Left renal cortex interstitium (tissue), 4 donors: ENCODE data around the gene USP27X. TPM values are rescaled to one million over a fixed set of nuclear protein-coding genes. Genes with fewer than 3 reads are reported as not detected.

ENCODE experiments used
- DNase-seq, 4 donors: peaks; one replicate each; pipeline ENCODE4 v3.0.0-alpha.2; 2013; ENCODE audit warnings: low read depth in 4 of 4, low spot score in 2 of 4, missing footprints in 1 of 4
- polyA plus RNA-seq, 4 donors: library from polyadenylated mRNA; unstranded; fragments of 120-200 nt; gene quantifications; one replicate each; pipeline ENCODE4 v1.2.1, GENCODE V29; 2013; ENCODE audit not compliant: insufficient read length in 4 of 4

USP27X gene
- 10 to 100 TPM; 10.6 to 14.0 (median 11.5) TPM for polyA plus RNA-seq

DNA sequence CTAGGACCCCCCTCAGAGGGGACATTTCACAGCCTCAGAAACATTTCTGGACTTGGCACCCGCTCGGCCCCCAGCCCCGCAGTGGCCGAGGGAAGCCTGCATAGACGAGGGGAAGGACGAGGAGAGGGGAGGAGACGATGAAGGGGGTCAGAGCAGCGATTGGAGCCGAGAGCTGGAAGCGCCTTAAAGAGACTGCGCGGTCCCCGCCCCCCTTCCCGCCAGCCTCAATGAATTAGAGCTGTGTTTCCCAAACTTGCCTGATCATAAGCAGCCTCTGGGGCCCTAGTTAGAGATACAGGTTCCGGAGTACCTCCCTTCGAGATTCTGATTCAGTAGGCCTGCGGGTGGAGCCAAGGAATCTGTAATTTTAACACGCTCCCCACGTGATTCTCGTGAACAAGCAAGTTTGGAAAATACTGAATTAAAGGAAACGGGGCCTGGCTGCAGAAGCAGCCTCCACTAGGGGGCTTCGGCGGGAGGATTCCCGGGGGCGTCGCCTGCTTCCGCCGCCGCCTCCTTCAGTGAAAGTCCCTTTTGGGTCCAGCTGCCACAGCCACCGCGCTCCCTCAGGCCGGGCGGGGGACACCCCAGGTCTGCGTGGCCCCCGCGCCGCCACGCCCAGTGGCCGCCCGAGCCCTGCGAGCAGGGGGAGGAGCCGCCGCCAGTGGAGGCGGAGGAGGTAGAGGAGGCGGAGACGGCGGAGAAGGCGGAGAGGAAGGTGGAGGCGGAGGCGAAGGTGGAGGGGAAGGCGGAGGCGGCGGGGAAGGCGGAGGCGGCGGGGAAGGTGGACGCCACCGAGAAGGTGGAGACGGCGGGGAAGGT is at the start of gene USP27X:
TSS of gene USP27X (plus strand) at position 651 of the 822 bp plus-strand sequence. CDS start 824 bp downstream, outside the sequence.
- DNase-seq = peak; percentile 63 to 75 (median 69)

DNA sequence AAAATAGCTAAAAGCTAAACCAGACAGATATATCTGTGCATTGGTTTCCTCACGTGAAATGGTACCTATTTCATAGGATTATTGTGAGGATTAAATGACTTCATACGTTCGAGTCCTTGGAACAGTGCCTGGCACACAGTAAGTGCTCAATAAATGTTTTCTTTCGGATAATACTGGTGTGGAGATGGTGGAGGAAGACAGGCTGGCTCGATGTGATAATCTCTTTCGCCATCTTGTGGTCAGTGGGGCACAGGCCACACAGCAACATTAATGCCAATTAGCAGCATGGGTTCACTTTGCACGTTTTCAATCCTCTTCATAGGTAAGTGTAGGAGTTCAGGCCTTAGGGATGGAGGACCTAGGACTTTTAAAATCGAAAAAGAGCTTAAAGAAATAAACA is 40.9 kb upstream of the USP27X start:
- peak in 1 of 4 donors; percentile 9 for DNase-seq

- peak in 2 of 4 donors; percentile 42 to 60 for DNase-seq
Measured at GRCh38 chrX:49840679-49841078, 38.6 kb upstream of the USP27X start.

- no peak for DNase-seq
Measured at GRCh38 chrX:49842621-49843020, 36.7 kb upstream of the USP27X start.

- no peak for DNase-seq
Measured at GRCh38 chrX:49844611-49845010, 34.7 kb upstream of the USP27X start.

- DNase-seq = peak in 1 of 4 donors; percentile 9
Measured at GRCh38 chrX:49845701-49846403, 33.4 kb upstream of the USP27X start.

- peak in 1 of 4 donors; percentile 13 for DNase-seq
Measured at GRCh38 chrX:49846522-49846921, 32.8 kb upstream of the USP27X start.

DNA sequence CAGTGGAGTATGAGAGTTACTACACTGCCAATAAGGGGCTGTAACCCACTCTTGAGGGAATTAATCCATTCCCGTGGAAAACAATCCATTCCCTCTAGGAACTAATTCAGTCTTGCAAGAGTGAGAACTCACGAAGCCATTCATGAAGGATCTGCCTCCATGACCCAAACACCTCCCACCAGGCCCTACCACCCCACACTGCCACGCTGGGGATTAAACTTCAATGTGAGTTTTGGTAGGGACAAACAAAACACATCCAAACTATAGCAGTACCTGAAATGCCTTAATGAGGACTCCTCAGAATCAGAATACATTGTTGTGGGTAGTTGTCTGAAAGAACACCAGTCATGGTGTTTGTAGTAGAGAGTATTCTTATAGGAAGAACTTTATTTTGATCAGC is 31.0 kb upstream of the USP27X start:
- DNase-seq = no peak

DNA sequence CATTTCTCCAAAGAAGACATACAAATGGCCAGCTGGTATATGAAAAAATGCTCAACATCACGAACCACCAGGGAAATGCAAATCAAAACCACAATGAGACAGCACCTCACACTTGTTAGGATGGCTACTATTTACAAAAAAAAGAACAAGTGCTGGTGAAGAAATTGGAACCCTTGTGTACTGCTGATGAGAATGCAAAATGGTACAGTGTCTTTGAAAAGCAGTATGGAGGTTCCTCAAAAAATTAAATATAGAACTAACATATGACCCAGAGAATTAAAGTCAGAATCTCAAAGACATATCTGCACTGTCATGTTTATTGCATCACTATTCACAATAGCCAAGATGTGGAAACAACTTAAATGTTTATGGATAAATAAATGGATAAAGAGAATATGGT is 29.3 kb upstream of the USP27X start:
- no peak for DNase-seq

DNA sequence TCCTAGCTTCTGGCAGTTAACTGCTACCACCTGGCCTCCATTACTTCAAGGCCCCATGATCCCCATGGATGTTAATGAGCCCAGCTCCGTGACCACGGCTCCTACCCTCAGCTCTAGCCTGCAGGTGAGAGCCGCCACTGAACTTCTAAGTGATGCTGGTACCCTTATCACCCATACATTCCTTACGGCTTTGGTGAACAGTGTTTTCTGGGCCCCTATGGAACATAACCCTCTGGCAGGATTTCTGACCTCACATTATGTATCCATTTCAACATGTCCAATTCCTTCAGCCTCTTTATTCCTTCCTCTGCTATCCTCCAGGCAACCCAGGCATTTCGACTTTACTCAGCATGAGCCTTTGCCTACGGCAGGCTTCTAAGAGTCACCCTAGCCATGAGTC is 25.6 kb upstream of the USP27X start:
- DNase-seq = no peak

- DNase-seq = no peak
Measured at GRCh38 chrX:49856819-49857218, 22.5 kb upstream of the USP27X start.

DNA sequence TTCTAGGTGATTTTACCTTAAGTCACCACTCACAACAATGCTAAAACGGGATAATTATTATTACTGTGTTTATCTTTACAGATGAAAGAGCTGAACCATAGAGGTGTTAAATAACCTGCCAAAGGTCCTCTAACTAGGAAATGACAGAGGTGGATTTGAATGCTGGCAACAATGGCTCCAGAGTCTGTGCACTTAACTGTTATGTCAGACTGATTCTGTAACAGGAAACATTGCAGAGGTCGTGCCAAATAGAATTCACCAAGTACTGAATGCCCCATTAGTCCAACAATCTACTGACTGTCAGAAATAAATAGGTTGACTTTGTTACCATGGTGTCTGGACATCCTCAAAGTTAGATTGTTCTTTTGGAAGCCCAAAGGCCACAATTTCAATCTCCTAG is 20.9 kb upstream of the USP27X start:
- no peak for DNase-seq

- no peak for DNase-seq
Measured at GRCh38 chrX:49859491-49859890, 19.8 kb upstream of the USP27X start.

GRCh38 chrX:49860867-49861535 is 18.3 kb upstream of the USP27X start:
- DNase-seq = no peak

DNA sequence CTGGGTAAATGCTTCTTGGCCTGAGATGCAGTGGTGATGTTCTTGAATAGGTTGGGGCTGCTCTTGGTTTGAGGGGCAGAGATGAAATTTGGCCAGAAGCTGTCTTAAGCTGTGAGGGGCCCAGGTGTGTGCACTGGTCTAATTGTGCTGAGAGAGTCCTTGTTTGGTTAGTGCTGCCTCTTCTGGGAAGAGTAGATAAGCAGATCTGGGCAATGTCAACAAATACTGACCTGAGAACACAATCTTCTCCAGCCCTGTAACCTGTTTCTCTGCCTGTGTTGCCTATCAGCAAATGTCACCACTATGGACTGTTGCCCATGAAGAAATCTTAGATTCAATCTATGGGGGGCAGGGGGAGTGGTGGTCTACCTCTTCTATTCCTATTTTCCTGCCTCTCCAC is 17.2 kb upstream of the USP27X start:
- no peak for DNase-seq

GRCh38 chrX:49868739-49869138 is 10.5 kb upstream of the USP27X start:
- no peak for DNase-seq

GRCh38 chrX:49876750-49877149 is 2.5 kb upstream of the USP27X start:
- DNase-seq = no peak

DNA sequence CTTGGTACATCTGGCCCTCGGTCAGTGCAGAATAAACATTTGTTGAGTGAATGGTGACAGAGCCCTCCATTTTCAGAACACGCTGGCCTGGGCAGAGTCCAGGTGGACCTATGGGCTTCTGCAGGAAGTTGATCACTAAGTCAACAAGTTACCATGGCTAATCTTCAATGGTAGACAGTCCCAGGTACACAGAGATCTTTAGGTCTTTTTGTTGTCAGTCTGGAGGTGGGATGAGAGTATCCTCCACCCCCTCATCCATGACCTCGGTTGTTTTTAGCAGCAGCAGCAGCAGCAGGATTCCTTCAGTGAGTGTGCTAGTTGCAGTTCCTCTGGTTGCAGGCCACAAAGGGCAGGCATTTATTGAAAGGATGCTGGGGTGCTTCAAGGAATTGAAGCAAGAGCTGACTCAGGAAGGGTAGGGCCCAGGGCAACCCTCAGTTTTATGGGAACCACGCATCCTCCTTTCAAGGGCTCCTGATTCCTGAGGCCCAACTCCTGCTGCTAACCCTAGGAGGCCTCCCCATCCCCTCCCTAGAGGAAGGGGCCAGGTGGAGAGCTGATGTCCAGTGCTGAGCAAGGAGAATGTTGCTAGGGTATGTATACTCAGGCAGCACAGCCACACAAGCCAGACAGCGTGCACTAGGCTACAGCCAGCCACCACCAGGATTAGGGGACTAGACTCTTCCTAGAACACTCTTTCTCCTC is 1.7 kb upstream of the USP27X start:
- no peak for DNase-seq

DNA sequence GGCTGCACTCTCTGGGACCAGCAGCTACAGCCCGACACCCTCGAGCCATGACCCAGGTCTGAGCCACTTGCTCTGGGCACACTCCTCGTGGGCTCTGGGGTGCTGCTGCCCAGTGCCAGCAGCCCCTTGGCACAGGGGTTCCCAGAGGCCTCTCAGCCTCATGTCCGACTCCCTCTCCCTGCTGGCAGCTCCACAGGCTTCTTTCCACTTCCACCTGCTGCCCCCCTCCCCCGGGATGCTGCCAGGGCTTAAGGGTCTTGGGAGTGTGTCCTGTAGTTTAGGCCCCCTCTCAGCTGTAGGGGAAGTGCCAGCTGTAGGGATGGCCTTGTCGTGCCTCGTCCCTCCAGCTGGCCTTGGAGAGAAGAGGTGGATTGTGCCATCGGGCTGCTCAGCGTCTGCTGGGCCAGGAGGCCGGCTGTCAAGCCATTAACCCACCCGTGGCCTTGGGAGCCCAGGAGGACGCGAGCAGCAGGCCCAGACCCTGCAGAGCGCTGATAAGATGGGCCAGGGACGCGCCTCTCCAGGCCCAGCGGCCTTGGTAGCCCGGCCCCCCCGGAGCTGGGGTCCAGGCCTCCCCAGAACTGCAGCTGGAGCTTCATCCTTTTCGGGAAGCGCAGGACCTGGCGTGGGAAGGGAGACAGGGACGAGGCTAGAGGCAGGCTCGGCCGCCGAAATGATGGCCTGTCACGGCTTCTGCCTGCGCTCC is 1.0 kb upstream of the USP27X start:
- no peak for DNase-seq

DNA sequence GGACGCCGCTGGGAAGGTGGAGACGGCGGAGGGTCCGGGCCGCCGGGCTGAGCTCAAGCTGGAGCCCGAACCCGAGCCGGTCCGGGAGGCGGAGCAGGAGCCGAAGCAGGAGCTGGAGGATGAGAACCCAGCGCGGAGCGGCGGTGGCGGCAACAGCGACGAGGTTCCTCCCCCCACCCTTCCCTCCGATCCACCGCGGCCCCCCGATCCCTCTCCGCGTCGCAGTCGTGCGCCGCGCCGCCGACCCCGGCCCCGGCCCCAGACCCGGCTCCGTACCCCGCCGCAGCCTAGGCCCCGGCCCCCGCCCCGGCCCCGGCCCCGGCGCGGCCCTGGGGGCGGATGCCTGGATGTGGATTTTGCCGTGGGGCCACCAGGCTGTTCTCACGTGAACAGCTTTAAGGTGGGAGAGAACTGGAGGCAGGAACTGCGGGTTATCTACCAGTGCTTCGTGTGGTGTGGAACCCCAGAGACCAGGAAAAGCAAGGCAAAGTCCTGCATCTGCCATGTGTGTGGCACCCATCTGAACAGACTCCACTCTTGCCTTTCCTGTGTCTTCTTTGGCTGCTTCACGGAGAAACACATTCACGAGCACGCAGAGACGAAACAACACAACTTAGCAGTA is 483 bp downstream of the USP27X start:
- no peak for DNase-seq
